ENCODE data around the gene PLXDC2.

PLXDC2 gene

GRCh38 chr10:19874190-19874589 lies 58.0 kb downstream of the PLXDC2 start:
- no peaks in the 10 kb centered on the region for H3K27me3 ChIP-seq
- TF ChIP-seq CTCF (IDR thresholded peaks at IDR 0.05): no peak
- no peak for DNase-seq
- no peak overlapping the region for H3K27ac ChIP-seq
- intact Hi-C loops (cut with DNase I; ENCODE audit: low total_unique reads): no loop called here
- H3K4me1 ChIP-seq: peaks cover 0 to 64% (median 9%) of the 10 kb centered on the region in 4 donors
- H3K4me3 ChIP-seq: no peak overlapping the region
- H3K36me3 ChIP-seq: no peaks in the 10 kb centered on the region
- H3K9me3 ChIP-seq: no peaks in the 10 kb centered on the region

GRCh38 chr10:19874791-19875190 lies 58.6 kb downstream of the PLXDC2 start:
- H3K4me1 ChIP-seq: peaks cover 0 to 70% (median 12%) of the 10 kb centered on the region in 4 donors
- no peak overlapping the region for H3K27ac ChIP-seq
- DNase-seq: no peak
- H3K4me3 ChIP-seq: no peak overlapping the region
- intact Hi-C loops (cut with DNase I; ENCODE audit: low total_unique reads): no loop called here
- H3K27me3 ChIP-seq: no peaks in the 10 kb centered on the region
- no peak for TF ChIP-seq CTCF (IDR thresholded peaks at IDR 0.05)
- H3K9me3 ChIP-seq: no peaks in the 10 kb centered on the region
- no peaks in the 10 kb centered on the region for H3K36me3 ChIP-seq

GRCh38 chr10:19876570-19876969 lies 60.3 kb downstream of the PLXDC2 start:
- Histone ChIP-seq H3K4me3 (no peak overlapping the region), H3K27me3 (no peaks in the 10 kb centered on the region), H3K9me3 (no peaks in the 10 kb centered on the region), H3K4me1 (peaks cover 0 to 86% (median 15%) of the 10 kb centered on the region in 4 donors), H3K36me3 (no peaks in the 10 kb centered on the region), H3K27ac (peak overlapping the region in 1 of 2 donors; percentile 25)
- intact Hi-C loops (cut with DNase I; ENCODE audit: low total_unique reads): no loop called here
- DNase-seq: no peak
- TF ChIP-seq CTCF (IDR thresholded peaks at IDR 0.05): no peak

GRCh38 chr10:19877466-19878255 lies 61.4 kb downstream of the PLXDC2 start:
- Histone ChIP-seq H3K36me3 (no peaks in the 10 kb centered on the region), H3K9me3 (no peaks in the 10 kb centered on the region), H3K4me3 (no peak overlapping the region), H3K4me1 (peaks cover 0 to 85% (median 12%) of the 10 kb centered on the region in 4 donors), H3K27ac (peak overlapping the region; percentile 25 to 33), H3K27me3 (no peaks in the 10 kb centered on the region)
- intact Hi-C loops (cut with DNase I; ENCODE audit: low total_unique reads): no loop called here
- no peak for TF ChIP-seq CTCF (IDR thresholded peaks at IDR 0.05)
- peak in 1 of 2 donors; percentile 36 for DNase-seq

- Histone ChIP-seq H3K4me3 (no peak overlapping the region), H3K27ac (no peak overlapping the region), H3K27me3 (no peaks in the 10 kb centered on the region), H3K4me1 (peaks cover 0 to 42% (median 7%) of the 10 kb centered on the region in 4 donors), H3K36me3 (no peaks in the 10 kb centered on the region), H3K9me3 (no peaks in the 10 kb centered on the region)
- intact Hi-C loops (cut with DNase I; ENCODE audit: low total_unique reads): no loop called here
- no peak for TF ChIP-seq CTCF (IDR thresholded peaks at IDR 0.05)
- no peak for DNase-seq
Measured at GRCh38 chr10:19882621-19883020, 66.4 kb downstream of the PLXDC2 start.

All from tibial artery (tissue), 4 donors.